Gastrocnemius medialis (tissue), 4 donors: Measurements from ENCODE around the gene C8A.

Experiments used
- POLR2A ChIP-seq, 2 donors: fragments of 450-650 bp; IDR thresholded peaks; one replicate each; pipeline ENCODE4 v1.6.1; 2017; ENCODE audit warnings: antibody characterized with exemption in 2 of 2, mild to moderate bottlenecking in 2 of 2, moderate library complexity in 2 of 2
- TF ChIP-seq, protein P1 (sequence below), 5 experiments: fragments of 450-650 bp in 3 of 5; fragments of 200-600 bp in 2 of 5; sonication (generic) in 2 of 5; IDR thresholded peaks in 4 of 5; conservative IDR thresholded peaks in 1 of 5; 1 replicate in 4 of 5; 2 replicates in 1 of 5; pipeline ENCODE4 v1.5.1; 2016 to 2019; ENCODE audit warnings: antibody characterized with exemption in 5 of 5, mild to moderate bottlenecking in 3 of 5, moderate library complexity in 3 of 5

DNA sequence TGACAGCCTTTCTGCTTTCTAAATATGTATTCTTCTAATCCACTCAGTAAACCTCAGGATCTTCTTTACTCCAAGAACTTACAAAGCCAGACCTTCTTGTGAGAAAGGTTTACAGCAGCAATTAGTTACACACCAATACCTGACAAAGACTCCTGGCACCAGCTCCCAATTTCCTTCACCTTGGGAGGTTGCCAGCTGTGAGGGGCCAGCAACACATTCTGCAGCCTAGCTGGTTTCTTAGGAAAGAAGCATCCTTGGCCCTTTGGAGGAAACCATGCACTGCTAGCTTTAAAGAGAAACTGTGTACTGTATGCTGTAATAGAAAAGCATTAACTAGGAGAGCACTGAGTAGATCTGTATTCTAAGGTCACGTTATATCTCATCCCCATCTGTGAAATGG is 46.2 kb upstream of the C8A start:
- TF ChIP-seq, protein P1, sequence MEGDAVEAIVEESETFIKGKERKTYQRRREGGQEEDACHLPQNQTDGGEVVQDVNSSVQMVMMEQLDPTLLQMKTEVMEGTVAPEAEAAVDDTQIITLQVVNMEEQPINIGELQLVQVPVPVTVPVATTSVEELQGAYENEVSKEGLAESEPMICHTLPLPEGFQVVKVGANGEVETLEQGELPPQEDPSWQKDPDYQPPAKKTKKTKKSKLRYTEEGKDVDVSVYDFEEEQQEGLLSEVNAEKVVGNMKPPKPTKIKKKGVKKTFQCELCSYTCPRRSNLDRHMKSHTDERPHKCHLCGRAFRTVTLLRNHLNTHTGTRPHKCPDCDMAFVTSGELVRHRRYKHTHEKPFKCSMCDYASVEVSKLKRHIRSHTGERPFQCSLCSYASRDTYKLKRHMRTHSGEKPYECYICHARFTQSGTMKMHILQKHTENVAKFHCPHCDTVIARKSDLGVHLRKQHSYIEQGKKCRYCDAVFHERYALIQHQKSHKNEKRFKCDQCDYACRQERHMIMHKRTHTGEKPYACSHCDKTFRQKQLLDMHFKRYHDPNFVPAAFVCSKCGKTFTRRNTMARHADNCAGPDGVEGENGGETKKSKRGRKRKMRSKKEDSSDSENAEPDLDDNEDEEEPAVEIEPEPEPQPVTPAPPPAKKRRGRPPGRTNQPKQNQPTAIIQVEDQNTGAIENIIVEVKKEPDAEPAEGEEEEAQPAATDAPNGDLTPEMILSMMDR (IDR thresholded peaks at IDR 0.05 in 4 of 5, conservative IDR thresholded peaks at IDR 0.05 in 1 of 5) = no peak
- TF ChIP-seq POLR2A (IDR thresholded peaks at IDR 0.05) = no peak
